ENCODE measurements around the gene CDC25C. TPM values are rescaled to one million over a fixed set of nuclear protein-coding genes. Genes with fewer than 3 reads are reported as not detected.
"Not testable (repeated sequence)": the region's sequence is repeated elsewhere in the genome, so short reads cannot be mapped to it uniquely, and the experiment has no call there.

CDC25C gene
- total RNA-seq, 1 donor from 2014 or later, result 0.24 TPM

GRCh38 chr5:138303372-138303771, 28.2 kb downstream of the CDC25C start:
- intact Hi-C loops (cut with DNase I), result no loop called here
- ATAC-seq (no peak), DNase-seq (ENCODE audit: missing footprints) (no peak)

GRCh38 chr5:138289296-138289695, 42.3 kb downstream of the CDC25C start:
- intact Hi-C loops (cut with DNase I), result no loop called here
- no peak for DNase-seq (ENCODE audit: missing footprints)
- no peak for ATAC-seq

GRCh38 chr5:138287246-138287645, 44.4 kb downstream of the CDC25C start:
- DNase-seq (ENCODE audit: missing footprints), result no peak
- intact Hi-C loops (cut with DNase I), result no loop called here
- no peak for ATAC-seq

GRCh38 chr5:138282920-138283742, 48.5 kb downstream of the CDC25C start:
- DNase-seq (ENCODE audit: missing footprints) (no peak), ATAC-seq (peak; percentile 79)
- intact Hi-C loops (cut with DNase I), result loop anchor here (1.0 kb wide), 1 partner anchor 60 kb away; no protein-coding TSS in a partner anchor

GRCh38 chr5:138280915-138281314, 50.7 kb downstream of the CDC25C start:
- ATAC-seq, result no peak
- no peak for DNase-seq (ENCODE audit: missing footprints)
- intact Hi-C loops (cut with DNase I), result no loop called here

GRCh38 chr5:138276402-138277054, 55.1 kb downstream of the CDC25C start:
- intact Hi-C loops (cut with DNase I), result no loop called here
- no peak for DNase-seq (ENCODE audit: missing footprints)
- no peak for ATAC-seq

- DNase-seq (ENCODE audit: missing footprints) (no peak), ATAC-seq (no peak)
- intact Hi-C loops (cut with DNase I), result no loop called here
Observed at GRCh38 chr5:138275895-138276294, 55.7 kb downstream of the CDC25C start.

- intact Hi-C loops (cut with DNase I), result no loop called here
- ATAC-seq (no peak), DNase-seq (ENCODE audit: missing footprints) (no peak)
Observed at GRCh38 chr5:138275379-138275782, 56.2 kb downstream of the CDC25C start.

GRCh38 chr5:138274189-138274853, 57.3 kb downstream of the CDC25C start, which contains the start of gene GFRA3:
GFRA3 (minus strand) TSS chr5:138274621; CDS start chr5:138274424, 197 bp downstream.
- intact Hi-C loops (cut with DNase I), result no loop called here
- no peak for DNase-seq (ENCODE audit: missing footprints)
- ATAC-seq, result peak; percentile 23

- intact Hi-C loops (cut with DNase I), result no loop called here
Observed at GRCh38 chr5:138273834-138274188, 57.8 kb downstream of the CDC25C start.

GRCh38 chr5:138272681-138273080, 58.9 kb downstream of the CDC25C start:
- intact Hi-C loops (cut with DNase I), result no loop called here
- no peak for ATAC-seq
- no peak for DNase-seq (ENCODE audit: missing footprints)

More at GRCh38 chr5:138273834-138274188, 57.8 kb downstream of the CDC25C start:
- ATAC-seq, result no peak
- DNase-seq (ENCODE audit: missing footprints), result no peak

- intact Hi-C loops (cut with DNase I), result no loop called here
- no peak for DNase-seq (ENCODE audit: missing footprints)
- ATAC-seq, result no peak
Observed at GRCh38 chr5:138271281-138271680, 60.3 kb downstream of the CDC25C start.

GRCh38 chr5:138264183-138264582, 67.4 kb downstream of the CDC25C start:
- DNase-seq (ENCODE audit: missing footprints), result no peak
- no peak for ATAC-seq
- intact Hi-C loops (cut with DNase I), result no loop called here

- ATAC-seq, result no peak
- intact Hi-C loops (cut with DNase I), result no loop called here
- no peak for DNase-seq (ENCODE audit: missing footprints)
Observed at GRCh38 chr5:138263581-138263980, 68.0 kb downstream of the CDC25C start.

- intact Hi-C loops (cut with DNase I), result no loop called here
- no peak for DNase-seq (ENCODE audit: missing footprints)
- ATAC-seq, result no peak
Observed at GRCh38 chr5:138258704-138259292, 72.8 kb downstream of the CDC25C start.

- intact Hi-C loops (cut with DNase I), result no loop called here
- ATAC-seq (no peak), DNase-seq (ENCODE audit: missing footprints) (no peak)
Observed at GRCh38 chr5:138257583-138257982, 74.0 kb downstream of the CDC25C start.

- intact Hi-C loops (cut with DNase I), result no loop called here
- DNase-seq (ENCODE audit: missing footprints) (no peak), ATAC-seq (no peak)
Observed at GRCh38 chr5:138252944-138253343, 78.7 kb downstream of the CDC25C start.

- intact Hi-C loops (cut with DNase I); ATAC-seq; DNase-seq (ENCODE audit: missing footprints): not testable (repeated sequence)
Observed at GRCh38 chr5:138247800-138248199, 83.8 kb downstream of the CDC25C start.

GRCh38 chr5:138246822-138247221, 84.8 kb downstream of the CDC25C start:
- intact Hi-C loops (cut with DNase I), result no loop called here
- DNase-seq (ENCODE audit: missing footprints) (no peak), ATAC-seq (no peak)

Measured in Right ventricle myocardium inferior (tissue), 1 donor.